GM18907 (cell line): ENCODE measurements around the gene TMEM163.

Experiments
- ATAC-seq: cut with Tn5 transposase; IDR thresholded peaks from one replicate; pipeline ENCODE4 v1.9.1; 2021; ENCODE audit warnings: mild to moderate bottlenecking, moderate library complexity; ENCODE audit not compliant: unreplicated experiment

The TMEM163 gene

DNA sequence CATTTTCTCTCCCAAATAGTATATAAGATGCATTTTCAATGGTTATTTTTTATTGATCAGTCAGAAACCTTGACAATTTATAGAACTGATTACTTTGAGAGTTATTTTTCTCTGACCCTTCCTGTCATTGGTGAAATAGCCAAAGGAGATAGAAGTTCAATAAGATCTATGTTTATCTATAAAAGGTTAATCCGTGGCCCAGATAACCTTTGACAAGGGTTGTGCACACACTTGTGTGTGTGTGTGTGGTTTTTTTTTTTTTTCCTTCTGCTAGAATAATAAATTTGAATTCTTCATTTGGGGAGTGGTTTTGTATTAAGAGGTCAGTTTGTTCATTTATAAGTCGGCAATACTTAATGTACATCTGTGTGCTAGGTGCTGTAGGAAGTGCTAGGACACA, 304.9 kb downstream of the TMEM163 start:
- ATAC-seq = no peak

DNA sequence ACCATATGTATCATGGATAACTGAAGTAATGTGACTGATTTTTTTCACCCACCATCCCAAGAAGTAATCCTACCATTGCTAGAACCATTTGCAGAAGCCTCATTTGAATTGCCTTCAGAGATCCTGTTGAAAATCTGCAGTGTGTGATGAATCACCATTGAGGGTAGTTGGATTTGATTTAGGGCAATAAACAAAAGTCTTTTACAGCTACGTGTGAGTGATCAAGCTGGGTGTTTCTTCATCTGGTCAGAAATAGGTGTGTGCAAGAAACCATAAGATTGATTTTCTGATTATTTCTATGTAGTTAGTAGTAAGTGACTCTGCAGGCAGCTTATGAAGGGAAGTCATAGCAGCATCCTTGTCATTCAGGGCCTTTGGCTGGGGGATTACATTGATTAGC, 305.4 kb downstream of the TMEM163 start:
- no peak for ATAC-seq

DNA sequence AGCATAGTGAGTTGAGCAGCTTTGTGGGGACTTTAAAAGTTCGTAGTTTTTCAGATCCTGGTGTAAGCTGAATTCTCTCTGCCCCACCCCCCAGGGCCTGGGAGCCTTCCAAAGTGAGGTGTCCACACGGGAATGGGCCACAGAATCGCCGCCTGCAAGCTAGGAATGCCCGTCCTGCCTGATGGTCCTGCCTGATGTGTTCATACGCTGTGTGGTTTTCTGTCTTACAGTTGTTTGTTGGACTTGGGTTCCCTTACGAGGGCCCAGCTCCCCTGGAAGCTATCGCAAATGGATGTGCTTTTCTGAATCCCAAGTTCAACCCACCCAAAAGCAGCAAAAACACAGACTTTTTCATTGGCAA, 306.2 kb downstream of the TMEM163 start:
- ATAC-seq = no peak

DNA sequence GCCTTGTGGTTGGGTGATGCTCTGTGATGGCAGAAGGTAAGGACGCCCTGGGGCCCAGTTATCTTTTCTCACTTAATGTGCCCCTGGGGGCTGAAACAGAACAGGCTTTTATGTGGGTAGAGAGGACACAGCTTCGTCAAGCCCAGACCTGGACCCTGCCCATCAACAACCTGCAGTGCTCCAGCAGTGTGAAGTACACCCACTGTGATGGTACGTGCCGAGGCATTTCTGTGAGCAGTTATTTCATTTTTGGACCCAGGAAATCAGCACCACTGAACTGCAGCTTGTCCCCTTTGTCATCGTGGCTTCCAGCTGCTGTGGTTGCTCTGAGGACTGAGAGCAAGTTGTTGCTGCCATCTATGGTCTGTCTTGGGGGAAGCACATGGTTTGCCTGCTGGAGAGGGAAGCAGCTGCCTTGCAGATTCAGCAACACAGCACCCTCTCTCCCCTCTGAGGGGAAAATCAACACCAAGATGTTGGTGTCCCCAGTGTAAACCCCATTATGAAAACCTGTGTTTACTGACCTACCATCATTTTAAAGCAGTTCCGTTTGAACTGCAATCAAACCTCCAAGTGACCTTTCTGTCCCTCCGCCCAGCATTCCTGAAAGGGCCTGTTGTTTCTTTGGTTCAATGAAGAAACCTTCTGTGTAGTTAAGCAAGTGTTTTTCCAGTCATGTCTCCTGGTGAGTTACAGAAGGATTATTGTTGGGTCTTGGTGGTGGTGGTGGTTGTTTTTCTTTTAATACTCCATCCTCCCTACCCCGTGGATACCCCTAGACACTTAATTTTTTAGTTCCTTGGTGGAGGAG, 306.8 kb downstream of the TMEM163 start:
- peak; percentile 98 for ATAC-seq

DNA sequence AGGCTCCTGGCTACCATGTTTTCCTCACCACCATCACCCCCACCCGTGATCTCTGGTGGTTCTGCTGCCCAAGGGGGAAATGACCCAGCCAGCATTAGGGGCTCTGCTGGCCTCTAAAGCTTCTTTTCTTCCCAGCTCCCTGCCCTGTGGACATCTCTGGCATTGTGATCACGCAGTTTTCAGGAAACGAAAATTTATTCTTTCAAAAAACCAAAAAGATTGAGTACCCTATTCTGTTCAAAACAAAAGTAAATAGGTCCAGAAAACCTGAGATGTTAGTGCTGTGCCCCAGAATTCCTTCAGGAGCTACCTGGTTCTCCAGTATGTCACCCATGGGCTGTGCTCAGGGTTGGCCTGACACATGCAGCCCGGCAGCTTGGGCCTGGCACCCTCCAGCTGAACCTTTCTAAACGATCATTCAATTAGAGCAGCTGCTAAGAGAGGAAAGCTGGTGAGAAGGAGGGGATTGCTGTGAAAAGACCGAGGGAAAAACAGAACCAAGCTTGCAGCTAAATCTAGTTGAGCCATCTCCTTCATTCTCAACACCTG, 307.4 kb downstream of the TMEM163 start:
- ATAC-seq = no peak

DNA sequence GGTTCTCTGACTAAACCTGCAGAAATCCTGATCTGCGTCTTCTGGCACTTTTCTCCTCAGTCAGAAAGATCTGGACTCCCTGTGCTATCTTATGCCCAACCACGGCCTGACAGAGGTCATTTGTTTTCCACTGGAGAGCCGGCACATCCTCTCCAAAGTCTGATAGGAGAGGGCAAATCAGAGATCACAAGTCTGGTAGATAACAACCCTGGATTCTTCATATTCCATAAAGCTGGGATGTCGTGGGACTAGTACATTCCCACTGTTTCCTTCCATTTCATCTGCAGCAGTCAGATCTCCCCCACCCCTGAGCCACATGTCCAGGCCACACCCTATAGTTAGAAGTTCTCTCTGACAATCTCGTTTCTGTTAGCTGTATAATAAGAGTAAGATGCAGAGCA, 308.0 kb downstream of the TMEM163 start:
- no peak for ATAC-seq

DNA sequence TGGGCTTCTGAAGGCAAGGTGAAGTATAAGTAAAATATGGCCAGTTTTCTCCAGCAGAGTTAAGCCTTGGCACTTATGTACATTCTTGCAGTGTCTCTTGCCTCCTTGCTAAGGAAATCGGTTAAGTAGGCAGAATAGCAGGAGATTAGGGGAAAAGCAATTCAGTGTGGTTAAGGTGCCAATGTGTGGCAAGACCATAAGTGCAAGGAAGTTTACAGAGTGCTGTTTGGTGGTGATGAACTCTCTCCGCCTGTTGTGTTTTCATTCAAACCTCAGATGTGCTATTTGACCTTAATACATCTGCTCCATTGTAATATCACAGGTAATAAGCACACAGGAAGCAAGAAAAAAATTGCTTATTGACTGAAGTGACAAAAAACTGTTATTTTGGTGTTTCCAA, 308.8 kb downstream of the TMEM163 start:
- ATAC-seq = no peak

DNA sequence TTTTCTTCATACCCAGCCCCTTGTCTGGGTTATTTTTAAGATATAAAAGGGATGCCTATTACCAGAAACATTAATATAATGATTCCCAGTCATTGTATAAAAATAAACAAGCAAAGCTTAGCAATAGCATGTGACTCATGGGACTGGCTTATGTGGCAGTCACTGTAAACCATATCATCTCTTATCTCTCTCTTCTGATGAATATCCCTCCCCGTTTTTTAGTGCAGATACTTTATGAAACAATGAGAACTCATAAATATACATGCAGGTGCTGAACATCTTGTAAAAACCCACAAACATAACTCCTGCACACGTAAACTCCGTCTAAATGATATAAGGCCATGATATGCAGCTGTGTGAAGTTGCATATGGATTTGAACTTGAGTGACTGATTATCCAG, 310.0 kb downstream of the TMEM163 start:
- ATAC-seq = no peak

DNA sequence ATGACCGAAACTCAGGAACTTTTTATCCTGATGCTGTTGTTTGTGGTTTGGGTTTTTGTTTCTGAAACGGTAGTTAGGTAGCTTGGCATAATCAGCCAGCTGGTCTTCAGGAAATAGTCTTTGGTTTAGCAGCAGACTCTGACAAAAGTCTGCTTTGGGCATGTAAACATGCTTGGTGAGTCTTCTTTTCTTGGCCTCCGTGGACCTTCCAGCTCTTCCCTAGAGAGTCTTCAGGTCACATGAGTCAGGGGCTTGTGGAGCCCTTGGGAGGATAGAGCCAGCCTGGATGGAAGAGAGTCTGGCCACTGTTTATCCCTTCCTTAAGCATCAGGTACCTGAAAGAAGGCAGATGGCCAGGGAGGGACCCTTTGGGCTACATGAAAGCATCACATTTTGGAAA, 310.4 kb downstream of the TMEM163 start:
- ATAC-seq = no peak

DNA sequence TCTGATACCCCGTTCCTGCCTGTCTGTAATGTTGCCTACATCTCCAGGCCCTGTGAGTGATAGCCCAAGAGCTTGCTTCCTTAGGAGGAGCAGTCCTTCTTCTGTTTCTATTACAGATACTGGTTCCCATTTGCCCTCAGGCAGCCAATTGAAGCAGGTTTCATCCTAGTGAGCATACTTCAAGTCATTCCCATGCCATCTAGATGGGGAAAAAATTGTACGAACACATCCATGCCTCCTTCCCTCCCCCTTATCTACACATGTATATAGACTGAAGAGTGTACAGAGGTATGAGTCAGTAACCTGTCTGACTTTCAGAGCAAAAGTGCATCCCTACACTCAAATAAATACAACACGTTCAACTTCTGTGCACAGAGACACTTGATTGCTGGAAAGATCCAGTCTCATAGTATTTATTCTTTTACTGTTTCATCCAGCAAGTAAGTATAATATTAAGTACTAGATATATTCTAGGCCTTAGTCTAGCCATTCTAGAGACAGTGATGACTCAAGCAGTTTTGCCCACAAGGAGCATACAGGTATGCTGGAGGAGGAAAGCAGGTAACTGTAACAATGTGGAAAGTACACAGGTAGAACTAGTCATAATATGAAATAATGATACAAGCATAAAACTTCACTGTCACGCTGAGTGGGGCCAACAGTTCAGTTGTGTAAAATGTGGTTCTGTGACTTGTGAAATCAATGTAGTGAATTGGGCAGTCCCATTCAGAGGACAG, 311.5 kb downstream of the TMEM163 start:
- no peak for ATAC-seq

DNA sequence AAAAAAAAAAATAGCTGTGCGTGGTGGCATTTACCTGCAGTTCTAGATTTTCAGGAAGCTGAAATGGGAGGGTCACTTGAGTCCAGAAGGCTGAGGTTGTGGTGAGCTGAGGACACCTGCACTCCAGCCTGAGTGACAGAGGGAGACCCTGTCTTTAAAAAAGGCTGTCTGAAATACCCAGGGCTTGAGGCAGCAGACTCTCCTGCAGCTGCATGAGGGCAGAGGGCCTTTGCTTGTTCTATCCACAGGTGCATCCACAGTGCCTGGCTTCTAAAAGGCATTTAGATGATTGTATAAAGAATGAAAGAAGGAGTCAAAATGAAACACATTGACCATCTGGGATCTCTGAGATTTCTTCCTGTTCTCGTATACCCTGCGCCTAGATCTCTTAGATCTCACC, 312.1 kb downstream of the TMEM163 start:
- no peak for ATAC-seq

DNA sequence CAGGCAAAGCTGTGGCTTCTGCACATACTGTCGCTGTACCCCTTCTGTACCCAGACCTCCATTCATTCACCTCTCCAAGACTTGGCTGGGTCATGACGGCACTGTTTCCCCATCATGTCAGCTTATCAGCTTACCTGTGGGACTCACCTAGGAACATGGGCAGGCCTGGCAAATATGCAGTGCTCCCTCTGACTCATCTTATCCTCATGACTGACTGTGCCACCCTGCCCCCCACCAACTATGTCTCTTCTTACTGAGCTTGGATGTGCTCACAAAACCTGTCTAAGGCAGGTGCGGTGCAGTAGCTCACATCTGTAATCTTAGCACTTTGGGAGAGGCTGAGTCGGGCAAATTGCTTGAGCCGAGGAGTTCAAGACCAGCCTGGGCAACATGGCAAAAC, 312.5 kb downstream of the TMEM163 start:
- ATAC-seq = no peak
